Measurements from ENCODE around the gene CSNK2A1. TPM values are rescaled to one million over a fixed set of nuclear protein-coding genes. Genes with fewer than 3 reads are reported as not detected.

CSNK2A1 gene
- total and polyA plus RNA-seq, 2 experiments from 2014 or later: 85.1 to 244 TPM

DNA sequence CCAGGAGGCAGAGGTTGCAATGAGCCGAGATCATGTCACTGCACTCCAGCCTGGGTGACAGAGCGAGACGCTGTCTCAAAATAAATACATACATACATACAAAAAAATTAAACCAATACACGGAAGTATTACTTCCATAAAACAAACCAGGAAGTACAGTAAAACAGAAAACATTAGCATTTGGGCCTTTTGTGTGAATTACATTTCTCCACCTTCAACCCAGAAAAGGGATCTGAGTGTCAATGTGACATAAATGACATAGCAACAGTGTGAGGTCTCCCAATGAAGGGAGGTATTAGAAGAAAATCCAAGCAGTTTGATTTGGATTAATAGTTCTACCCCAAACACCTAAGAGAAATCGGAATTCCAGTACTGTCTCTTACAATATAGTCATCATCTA, 10.1 kb downstream of the CSNK2A1 start (continued):
- TF ChIP-seq, protein P1, sequence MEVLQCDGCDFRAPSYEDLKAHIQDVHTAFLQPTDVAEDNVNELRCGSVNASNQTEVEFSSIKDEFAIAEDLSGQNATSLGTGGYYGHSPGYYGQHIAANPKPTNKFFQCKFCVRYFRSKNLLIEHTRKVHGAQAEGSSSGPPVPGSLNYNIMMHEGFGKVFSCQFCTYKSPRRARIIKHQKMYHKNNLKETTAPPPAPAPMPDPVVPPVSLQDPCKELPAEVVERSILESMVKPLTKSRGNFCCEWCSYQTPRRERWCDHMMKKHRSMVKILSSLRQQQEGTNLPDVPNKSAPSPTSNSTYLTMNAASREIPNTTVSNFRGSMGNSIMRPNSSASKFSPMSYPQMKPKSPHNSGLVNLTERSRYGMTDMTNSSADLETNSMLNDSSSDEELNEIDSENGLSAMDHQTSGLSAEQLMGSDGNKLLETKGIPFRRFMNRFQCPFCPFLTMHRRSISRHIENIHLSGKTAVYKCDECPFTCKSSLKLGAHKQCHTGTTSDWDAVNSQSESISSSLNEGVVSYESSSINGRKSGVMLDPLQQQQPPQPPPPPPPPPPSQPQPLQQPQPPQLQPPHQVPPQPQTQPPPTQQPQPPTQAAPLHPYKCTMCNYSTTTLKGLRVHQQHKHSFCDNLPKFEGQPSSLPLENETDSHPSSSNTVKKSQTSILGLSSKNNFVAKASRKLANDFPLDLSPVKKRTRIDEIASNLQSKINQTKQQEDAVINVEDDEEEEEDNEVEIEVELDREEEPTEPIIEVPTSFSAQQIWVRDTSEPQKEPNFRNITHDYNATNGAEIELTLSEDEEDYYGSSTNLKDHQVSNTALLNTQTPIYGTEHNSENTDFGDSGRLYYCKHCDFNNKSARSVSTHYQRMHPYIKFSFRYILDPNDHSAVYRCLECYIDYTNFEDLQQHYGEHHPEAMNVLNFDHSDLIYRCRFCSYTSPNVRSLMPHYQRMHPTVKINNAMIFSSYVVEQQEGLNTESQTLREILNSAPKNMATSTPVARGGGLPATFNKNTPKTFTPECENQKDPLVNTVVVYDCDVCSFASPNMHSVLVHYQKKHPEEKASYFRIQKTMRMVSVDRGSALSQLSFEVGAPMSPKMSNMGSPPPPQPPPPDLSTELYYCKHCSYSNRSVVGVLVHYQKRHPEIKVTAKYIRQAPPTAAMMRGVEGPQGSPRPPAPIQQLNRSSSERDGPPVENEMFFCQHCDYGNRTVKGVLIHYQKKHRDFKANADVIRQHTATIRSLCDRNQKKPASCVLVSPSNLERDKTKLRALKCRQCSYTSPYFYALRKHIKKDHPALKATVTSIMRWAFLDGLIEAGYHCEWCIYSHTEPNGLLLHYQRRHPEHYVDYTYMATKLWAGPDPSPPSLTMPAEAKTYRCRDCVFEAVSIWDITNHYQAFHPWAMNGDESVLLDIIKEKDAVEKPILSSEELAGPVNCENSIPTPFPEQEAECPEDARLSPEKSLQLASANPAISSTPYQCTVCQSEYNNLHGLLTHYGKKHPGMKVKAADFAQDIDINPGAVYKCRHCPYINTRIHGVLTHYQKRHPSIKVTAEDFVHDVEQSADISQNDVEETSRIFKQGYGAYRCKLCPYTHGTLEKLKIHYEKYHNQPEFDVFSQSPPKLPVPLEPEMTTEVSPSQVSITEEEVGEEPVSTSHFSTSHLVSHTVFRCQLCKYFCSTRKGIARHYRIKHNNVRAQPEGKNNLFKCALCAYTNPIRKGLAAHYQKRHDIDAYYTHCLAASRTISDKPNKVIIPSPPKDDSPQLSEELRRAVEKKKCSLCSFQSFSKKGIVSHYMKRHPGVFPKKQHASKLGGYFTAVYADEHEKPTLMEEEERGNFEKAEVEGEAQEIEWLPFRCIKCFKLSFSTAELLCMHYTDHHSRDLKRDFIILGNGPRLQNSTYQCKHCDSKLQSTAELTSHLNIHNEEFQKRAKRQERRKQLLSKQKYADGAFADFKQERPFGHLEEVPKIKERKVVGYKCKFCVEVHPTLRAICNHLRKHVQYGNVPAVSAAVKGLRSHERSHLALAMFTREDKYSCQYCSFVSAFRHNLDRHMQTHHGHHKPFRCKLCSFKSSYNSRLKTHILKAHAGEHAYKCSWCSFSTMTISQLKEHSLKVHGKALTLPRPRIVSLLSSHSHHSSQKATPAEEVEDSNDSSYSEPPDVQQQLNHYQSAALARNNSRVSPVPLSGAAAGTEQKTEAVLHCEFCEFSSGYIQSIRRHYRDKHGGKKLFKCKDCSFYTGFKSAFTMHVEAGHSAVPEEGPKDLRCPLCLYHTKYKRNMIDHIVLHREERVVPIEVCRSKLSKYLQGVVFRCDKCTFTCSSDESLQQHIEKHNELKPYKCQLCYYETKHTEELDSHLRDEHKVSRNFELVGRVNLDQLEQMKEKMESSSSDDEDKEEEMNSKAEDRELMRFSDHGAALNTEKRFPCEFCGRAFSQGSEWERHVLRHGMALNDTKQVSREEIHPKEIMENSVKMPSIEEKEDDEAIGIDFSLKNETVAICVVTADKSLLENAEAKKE (CRISPR knock-in tag; IDR thresholded peaks at IDR 0.05): no peak
- TF ChIP-seq ZNF114 (CRISPR knock-in tag; IDR thresholded peaks at IDR 0.05) (no peak), ZNF331 (CRISPR knock-in tag; IDR thresholded peaks at IDR 0.05; ENCODE audit: low read depth) (no peak), EZH2phosphoT487 (IDR thresholded peaks at IDR 0.05; ENCODE audit: unreplicated experiment) (no peak), EZH2 (IDR thresholded peaks at IDR 0.05; ENCODE audit: low read depth, unreplicated experiment) (no peak)
- TF ChIP-seq, protein P2, sequence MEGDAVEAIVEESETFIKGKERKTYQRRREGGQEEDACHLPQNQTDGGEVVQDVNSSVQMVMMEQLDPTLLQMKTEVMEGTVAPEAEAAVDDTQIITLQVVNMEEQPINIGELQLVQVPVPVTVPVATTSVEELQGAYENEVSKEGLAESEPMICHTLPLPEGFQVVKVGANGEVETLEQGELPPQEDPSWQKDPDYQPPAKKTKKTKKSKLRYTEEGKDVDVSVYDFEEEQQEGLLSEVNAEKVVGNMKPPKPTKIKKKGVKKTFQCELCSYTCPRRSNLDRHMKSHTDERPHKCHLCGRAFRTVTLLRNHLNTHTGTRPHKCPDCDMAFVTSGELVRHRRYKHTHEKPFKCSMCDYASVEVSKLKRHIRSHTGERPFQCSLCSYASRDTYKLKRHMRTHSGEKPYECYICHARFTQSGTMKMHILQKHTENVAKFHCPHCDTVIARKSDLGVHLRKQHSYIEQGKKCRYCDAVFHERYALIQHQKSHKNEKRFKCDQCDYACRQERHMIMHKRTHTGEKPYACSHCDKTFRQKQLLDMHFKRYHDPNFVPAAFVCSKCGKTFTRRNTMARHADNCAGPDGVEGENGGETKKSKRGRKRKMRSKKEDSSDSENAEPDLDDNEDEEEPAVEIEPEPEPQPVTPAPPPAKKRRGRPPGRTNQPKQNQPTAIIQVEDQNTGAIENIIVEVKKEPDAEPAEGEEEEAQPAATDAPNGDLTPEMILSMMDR (conservative IDR thresholded peaks at IDR 0.05; ENCODE audit: low read depth in 2 of 2): no peak
- TF ChIP-seq, protein P3, sequence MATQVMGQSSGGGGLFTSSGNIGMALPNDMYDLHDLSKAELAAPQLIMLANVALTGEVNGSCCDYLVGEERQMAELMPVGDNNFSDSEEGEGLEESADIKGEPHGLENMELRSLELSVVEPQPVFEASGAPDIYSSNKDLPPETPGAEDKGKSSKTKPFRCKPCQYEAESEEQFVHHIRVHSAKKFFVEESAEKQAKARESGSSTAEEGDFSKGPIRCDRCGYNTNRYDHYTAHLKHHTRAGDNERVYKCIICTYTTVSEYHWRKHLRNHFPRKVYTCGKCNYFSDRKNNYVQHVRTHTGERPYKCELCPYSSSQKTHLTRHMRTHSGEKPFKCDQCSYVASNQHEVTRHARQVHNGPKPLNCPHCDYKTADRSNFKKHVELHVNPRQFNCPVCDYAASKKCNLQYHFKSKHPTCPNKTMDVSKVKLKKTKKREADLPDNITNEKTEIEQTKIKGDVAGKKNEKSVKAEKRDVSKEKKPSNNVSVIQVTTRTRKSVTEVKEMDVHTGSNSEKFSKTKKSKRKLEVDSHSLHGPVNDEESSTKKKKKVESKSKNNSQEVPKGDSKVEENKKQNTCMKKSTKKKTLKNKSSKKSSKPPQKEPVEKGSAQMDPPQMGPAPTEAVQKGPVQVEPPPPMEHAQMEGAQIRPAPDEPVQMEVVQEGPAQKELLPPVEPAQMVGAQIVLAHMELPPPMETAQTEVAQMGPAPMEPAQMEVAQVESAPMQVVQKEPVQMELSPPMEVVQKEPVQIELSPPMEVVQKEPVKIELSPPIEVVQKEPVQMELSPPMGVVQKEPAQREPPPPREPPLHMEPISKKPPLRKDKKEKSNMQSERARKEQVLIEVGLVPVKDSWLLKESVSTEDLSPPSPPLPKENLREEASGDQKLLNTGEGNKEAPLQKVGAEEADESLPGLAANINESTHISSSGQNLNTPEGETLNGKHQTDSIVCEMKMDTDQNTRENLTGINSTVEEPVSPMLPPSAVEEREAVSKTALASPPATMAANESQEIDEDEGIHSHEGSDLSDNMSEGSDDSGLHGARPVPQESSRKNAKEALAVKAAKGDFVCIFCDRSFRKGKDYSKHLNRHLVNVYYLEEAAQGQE (IDR thresholded peaks at IDR 0.05; ENCODE audit: unreplicated experiment): no peak
- TF ChIP-seq, protein P4, sequence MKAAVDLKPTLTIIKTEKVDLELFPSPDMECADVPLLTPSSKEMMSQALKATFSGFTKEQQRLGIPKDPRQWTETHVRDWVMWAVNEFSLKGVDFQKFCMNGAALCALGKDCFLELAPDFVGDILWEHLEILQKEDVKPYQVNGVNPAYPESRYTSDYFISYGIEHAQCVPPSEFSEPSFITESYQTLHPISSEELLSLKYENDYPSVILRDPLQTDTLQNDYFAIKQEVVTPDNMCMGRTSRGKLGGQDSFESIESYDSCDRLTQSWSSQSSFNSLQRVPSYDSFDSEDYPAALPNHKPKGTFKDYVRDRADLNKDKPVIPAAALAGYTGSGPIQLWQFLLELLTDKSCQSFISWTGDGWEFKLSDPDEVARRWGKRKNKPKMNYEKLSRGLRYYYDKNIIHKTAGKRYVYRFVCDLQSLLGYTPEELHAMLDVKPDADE (IDR thresholded peaks at IDR 0.05): no peak
